Measurements from ENCODE around the gene TRIM44. TPM values are rescaled to one million over a fixed set of nuclear protein-coding genes. Genes with fewer than 3 reads are reported as not detected.

TRIM44 gene
- total RNA-seq, 1 experiment from 2014 or later: 33.4 TPM

DNA sequence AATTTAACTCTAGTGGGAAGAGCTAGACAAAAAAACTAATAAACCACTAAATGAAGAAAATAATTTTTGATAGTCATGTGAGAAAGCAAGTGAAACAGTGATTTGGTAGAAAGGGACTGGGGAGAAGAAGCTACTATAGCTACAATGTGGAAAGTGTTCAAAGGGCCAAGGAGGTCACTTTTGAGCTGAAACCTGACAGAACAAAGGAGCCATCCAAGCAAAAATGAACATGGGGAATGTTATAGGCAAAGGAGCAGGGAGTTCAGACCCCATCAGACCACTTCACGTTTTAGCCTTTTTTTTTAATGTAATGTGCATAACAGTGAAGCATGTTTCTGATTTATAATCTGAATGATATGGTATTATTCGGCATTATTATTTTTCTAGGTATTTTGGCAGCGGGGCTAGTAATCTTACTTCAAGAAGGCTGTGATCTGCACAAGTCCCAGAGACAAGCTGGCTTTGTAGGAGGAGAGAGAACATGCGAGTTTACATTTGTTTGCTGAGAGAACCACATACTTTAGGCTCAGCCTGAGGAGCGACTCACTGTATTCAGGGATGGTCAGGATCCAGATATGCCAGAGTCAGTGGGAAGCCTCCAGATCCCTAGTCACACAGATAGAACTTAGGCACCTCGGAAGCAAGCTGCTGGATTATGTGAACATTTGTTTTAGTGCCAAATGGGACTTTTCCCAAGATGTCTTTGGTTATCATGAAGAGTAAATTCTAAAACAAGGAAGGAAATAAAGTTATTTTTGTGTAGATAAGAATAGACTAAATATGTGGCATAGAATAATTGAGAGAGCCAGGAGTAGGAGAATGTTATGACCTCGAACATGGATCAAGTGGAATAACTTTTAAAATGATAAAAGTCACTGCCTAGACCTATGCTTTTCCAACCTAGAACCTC lies 118.6 kb downstream of the TRIM44 start:
- ChIA-PET RAD21 (ENCODE audit: low non-redundant PET in 1 of 2, low total read pairs in 2 of 2, uncharacterized antibody in 2 of 2, unreplicated experiment in 2 of 2) (no interaction called here), CTCF (interaction anchor here (1.0 kb wide), 1 partner anchor 41 kb away, joined by 4 read pairs; no protein-coding TSS in a partner anchor), POLR2A (no interaction called here)
- intact Hi-C loops (cut with micrococcal nuclease): no loop called here
- H3K4me2 ChIP-seq (ENCODE audit: low read length): no peak overlapping the region
- no peaks in the 10 kb centered on the region for H3K79me2 ChIP-seq (ENCODE audit: insufficient read depth, low read length)
- H3K9me3 ChIP-seq (ENCODE audit: control insufficient read depth in 1 of 2, insufficient read depth in 1 of 2, low read depth in 1 of 2, low read length in 2 of 2): 0 out of 4 replicates have a peak, but pooled peaks cover 0 to 3% of the 10 kb centered on the region in 2 experiments
- peaks cover 0 to 4% of the 10 kb centered on the region in 2 experiments; a peak in 1 of 4 replicates for H3K4me1 ChIP-seq (ENCODE audit: control insufficient read depth in 1 of 2, insufficient read depth in 2 of 2, low read length in 2 of 2)
- no peak overlapping the region for H2AFZ ChIP-seq (ENCODE audit: low read depth, low read length, poor library complexity, severe bottlenecking)
- no peaks in the 10 kb centered on the region for H3K9me2 ChIP-seq (ENCODE audit: insufficient read depth)
- H3K36me3 ChIP-seq (ENCODE audit: control insufficient read depth in 1 of 2, insufficient read depth in 2 of 2, low read length in 2 of 2): no peaks in the 10 kb centered on the region
- no TSS peak for BruUV-seq (replicated peaks)
- no peak overlapping the region for H3K27ac ChIP-seq (ENCODE audit: low read depth, low read length)
- ATAC-seq: no peak
- DNase-seq (ENCODE audit: low read depth, low spot score): no peak
- no peak overlapping the region for H3K4me3 ChIP-seq (replicated peaks in 1 of 2; ENCODE audit: low read depth in 1 of 2, low read length in 2 of 2)
- H4K20me1 ChIP-seq (ENCODE audit: insufficient read depth): no peaks in the 10 kb centered on the region
- no peaks in the 10 kb centered on the region for H3K27me3 ChIP-seq (ENCODE audit: insufficient read depth, low read length)
- H3K9ac ChIP-seq (ENCODE audit: low read length): no peak overlapping the region
- TF ChIP-seq, protein P1, sequence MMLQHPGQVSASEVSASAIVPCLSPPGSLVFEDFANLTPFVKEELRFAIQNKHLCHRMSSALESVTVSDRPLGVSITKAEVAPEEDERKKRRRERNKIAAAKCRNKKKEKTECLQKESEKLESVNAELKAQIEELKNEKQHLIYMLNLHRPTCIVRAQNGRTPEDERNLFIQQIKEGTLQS (IDR thresholded peaks at IDR 0.05): no peak
- TF ChIP-seq POLR2A (IDR thresholded peaks at IDR 0.05; ENCODE audit: borderline replicate concordance, extremely low read depth, insufficient read depth, insufficient read length): no peak
- TF ChIP-seq RAD21 (IDR thresholded peaks at IDR 0.05; ENCODE audit: low read depth): no peak
- TF ChIP-seq EZH2phosphoT487 (IDR thresholded peaks at IDR 0.05; ENCODE audit: borderline replicate concordance): no peak
- no peak for TF ChIP-seq ZNF274 (IDR thresholded peaks at IDR 0.05; ENCODE audit: low read depth, low read length)
- no peak for TF ChIP-seq ZFX (IDR thresholded peaks at IDR 0.05)
- no peak for TF ChIP-seq ELF1 (IDR thresholded peaks at IDR 0.05; ENCODE audit: borderline replicate concordance, low read depth)
- TF ChIP-seq EGR1 (IDR thresholded peaks at IDR 0.05; ENCODE audit: low read depth): no peak
- no peak for TF ChIP-seq CEBPB (IDR thresholded peaks at IDR 0.05; ENCODE audit: low read depth)
- no peak for TF ChIP-seq FOSL1 (IDR thresholded peaks at IDR 0.05; ENCODE audit: low read depth)
- TF ChIP-seq, protein P2, sequence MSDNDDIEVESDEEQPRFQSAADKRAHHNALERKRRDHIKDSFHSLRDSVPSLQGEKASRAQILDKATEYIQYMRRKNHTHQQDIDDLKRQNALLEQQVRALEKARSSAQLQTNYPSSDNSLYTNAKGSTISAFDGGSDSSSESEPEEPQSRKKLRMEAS (IDR thresholded peaks at IDR 0.05): no peak
- TF ChIP-seq YY1 (IDR thresholded peaks at IDR 0.05; ENCODE audit: extremely low read depth, insufficient replicate concordance, low read depth, low read length): no peak
- TF ChIP-seq, protein P3, sequence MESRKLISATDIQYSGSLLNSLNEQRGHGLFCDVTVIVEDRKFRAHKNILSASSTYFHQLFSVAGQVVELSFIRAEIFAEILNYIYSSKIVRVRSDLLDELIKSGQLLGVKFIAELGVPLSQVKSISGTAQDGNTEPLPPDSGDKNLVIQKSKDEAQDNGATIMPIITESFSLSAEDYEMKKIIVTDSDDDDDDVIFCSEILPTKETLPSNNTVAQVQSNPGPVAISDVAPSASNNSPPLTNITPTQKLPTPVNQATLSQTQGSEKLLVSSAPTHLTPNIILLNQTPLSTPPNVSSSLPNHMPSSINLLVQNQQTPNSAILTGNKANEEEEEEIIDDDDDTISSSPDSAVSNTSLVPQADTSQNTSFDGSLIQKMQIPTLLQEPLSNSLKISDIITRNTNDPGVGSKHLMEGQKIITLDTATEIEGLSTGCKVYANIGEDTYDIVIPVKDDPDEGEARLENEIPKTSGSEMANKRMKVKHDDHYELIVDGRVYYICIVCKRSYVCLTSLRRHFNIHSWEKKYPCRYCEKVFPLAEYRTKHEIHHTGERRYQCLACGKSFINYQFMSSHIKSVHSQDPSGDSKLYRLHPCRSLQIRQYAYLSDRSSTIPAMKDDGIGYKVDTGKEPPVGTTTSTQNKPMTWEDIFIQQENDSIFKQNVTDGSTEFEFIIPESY (IDR thresholded peaks at IDR 0.05; ENCODE audit: extremely low read depth, insufficient replicate concordance, low read length): no peak
- TF ChIP-seq, protein P4, sequence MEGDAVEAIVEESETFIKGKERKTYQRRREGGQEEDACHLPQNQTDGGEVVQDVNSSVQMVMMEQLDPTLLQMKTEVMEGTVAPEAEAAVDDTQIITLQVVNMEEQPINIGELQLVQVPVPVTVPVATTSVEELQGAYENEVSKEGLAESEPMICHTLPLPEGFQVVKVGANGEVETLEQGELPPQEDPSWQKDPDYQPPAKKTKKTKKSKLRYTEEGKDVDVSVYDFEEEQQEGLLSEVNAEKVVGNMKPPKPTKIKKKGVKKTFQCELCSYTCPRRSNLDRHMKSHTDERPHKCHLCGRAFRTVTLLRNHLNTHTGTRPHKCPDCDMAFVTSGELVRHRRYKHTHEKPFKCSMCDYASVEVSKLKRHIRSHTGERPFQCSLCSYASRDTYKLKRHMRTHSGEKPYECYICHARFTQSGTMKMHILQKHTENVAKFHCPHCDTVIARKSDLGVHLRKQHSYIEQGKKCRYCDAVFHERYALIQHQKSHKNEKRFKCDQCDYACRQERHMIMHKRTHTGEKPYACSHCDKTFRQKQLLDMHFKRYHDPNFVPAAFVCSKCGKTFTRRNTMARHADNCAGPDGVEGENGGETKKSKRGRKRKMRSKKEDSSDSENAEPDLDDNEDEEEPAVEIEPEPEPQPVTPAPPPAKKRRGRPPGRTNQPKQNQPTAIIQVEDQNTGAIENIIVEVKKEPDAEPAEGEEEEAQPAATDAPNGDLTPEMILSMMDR (IDR thresholded peaks at IDR 0.05 in 2 of 3, conservative IDR thresholded peaks at IDR 0.05 in 1 of 3; ENCODE audit: borderline replicate concordance in 1 of 3, insufficient read depth in 1 of 3, low read depth in 2 of 3, low read length in 2 of 3): no peak
- TF ChIP-seq CBX3 (IDR thresholded peaks at IDR 0.05; ENCODE audit: low read depth): no peak
- no peak for TF ChIP-seq TCF7L2 (IDR thresholded peaks at IDR 0.05; ENCODE audit: borderline replicate concordance, extremely low read depth, insufficient read depth, insufficient read length)

All from HCT116 (cell line).